Cerebellar nuclear complex (tissue), 1 donor: ENCODE results near the gene HSPA5.
"Not testable (repeated sequence)": the region's sequence is repeated elsewhere in the genome, so short reads cannot be mapped to it uniquely, and the experiment has no call there.

Experiments used
- DNase-seq, 2 experiments: peaks; one replicate each; lab custom pipeline; 2025; lab: John Stamatoyannopoulos, UW

HSPA5 gene

GRCh38 chr9:125241863-125242739 lies 958 bp upstream of the HSPA5 start:
- DNase-seq = no peak

- DNase-seq = no peak
Observed at GRCh38 chr9:125240649-125240999, 519 bp downstream of the HSPA5 start.

- DNase-seq = no peak
Observed at GRCh38 chr9:125239631-125240597, 1.2 kb downstream of the HSPA5 start.

DNA sequence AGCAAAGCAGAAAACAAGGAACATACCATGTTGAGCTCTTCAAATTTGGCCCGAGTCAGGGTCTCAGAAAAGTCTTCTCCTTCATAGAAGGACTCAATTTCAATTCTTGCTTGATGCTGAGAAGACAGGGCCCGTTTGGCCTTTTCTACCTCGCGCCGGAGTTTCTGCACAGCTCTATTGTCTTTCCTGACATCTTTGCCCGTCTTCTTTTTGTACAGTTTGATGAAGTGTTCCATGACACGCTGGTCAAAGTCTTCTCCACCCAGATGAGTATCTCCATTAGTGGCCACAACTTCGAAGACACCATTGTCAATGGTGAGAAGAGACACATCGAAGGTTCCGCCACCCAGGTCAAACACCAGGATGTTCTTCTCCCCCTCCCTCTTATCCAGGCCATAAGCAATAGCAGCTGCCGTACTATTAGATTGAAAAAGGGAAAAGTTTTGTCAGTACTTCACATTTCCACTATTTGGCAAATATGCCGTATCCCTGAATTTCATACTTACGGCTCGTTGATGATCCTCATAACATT lies 2.2 kb downstream of the HSPA5 start:
- DNase-seq = no peak

- no peak for DNase-seq
Observed at GRCh38 chr9:125238127-125238914, 2.8 kb downstream of the HSPA5 start.

- not testable (repeated sequence) for DNase-seq
Observed at GRCh38 chr9:125236520-125237159, 4.5 kb downstream of the HSPA5 start.

- DNase-seq = no peak
Observed at GRCh38 chr9:125235804-125236519, 5.2 kb downstream of the HSPA5 start.

DNA sequence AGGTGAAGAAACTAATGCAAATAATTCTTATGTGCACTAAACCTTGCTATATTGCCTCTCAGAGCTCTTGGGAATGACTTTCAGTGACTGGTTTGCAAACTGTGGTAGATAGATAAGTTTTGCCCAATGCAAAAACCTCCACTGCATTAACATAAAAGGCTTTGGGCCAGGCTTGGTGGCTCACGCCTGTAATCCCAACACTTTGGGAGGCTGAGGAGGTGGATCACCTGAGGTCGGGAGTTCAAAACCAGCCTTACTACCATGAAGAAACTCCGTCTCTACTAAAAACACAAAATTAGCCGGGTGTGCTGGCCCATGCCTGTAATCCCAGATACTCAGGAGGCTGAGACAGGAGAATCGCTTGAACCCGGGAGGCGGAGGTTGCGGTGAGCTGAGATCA lies 7.0 kb downstream of the HSPA5 start:
- DNase-seq = not testable (repeated sequence)

DNA sequence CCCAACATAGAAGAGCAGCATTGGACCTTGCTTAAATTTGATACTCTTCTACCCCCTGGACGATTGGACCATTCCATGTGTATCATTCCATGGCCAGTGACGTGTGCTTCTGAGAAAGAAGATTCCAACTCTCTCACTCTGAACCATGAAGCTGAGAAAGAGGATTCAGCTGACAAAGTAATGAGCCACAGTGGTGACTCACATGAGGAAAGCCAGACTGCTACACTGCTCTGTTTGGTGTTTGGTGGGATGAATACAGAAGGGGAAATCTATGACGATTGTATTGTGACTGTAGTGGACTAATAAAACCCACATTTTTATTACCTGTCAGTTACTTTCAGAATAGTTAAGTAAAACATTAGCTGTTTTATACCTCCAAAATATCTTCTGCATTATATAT lies 7.5 kb downstream of the HSPA5 start:
- DNase-seq = no peak

- no peak for DNase-seq
Observed at GRCh38 chr9:125227761-125228160, 13.4 kb downstream of the HSPA5 start.

DNA sequence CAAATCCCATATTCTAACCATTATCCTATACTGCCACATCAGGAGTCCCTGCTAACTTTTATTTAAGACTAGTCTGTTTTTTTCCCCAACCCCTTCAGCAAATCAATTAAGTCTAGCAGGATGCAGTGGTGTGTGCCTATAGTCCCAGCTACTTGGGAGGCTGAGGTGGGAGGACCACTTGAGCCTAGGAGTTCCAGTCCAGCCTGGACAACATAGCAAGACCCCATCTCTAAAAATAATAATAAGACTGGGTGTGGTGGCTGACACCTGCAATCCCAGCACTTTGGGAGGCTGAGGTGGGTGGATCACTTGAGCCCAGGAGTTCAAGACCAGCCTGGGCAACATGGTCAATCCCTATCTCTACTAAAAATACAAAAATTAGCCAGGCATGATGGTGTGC lies 16.3 kb downstream of the HSPA5 start:
- not testable (repeated sequence) for DNase-seq

DNA sequence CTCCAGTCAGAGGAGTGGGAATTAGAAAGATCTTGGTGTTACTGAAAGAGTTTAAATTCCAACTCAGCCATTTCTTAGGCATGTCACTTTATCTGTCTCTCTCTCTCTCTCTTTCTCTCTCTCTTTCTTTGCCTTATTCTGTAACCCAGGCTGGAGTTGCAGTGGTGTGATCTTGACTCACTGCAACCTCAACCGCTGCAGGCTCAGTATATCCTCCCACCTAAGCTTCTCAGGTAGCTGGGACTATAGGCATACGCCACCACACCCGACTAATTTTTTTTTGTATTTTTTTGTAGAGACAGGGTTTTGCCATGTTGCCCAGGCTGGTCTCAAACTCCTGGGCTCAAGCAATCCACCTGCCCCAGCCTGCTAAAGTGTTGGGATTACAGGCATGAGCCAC lies 22.5 kb downstream of the HSPA5 start:
- no peak for DNase-seq

DNA sequence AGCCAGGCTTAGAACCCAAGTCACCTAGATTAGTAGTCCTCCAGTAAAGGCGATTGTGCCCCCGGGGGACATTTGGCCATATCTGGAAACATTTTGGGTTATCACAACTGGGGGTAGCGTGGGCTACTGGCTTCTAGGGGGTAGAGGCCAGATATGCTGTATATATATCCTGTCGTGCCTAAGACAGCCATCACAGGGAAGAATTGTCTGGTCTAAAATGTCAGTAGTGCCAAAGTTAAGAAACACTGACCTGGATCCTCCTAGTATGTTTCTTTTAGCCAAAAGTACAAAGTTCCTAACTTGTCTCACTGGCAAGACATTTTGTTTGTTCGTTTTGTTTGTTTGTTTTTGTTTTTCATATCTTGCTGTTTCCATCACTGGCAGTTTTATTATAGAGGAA lies 27.0 kb downstream of the HSPA5 start:
- no peak for DNase-seq

DNA sequence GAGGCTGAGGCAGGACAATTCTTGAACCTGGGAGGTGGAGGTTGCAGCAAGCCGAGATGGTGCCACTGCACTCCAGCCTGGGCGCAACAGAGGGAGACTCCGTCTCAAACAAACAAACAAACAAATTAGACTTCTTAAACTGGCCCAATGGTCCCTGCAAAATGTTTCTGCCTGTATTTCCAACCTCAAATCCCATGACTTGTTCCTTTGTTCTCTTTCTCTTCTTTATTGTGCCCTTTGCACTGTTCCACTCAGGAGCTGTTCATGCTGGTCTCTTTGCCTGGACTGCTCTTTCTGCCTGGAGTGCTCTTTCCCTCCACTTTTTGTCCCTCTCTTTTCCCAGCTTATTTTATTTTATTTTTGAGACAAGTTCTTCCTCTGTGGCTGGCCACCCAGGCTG lies 36.7 kb downstream of the HSPA5 start:
- no peak for DNase-seq

DNA sequence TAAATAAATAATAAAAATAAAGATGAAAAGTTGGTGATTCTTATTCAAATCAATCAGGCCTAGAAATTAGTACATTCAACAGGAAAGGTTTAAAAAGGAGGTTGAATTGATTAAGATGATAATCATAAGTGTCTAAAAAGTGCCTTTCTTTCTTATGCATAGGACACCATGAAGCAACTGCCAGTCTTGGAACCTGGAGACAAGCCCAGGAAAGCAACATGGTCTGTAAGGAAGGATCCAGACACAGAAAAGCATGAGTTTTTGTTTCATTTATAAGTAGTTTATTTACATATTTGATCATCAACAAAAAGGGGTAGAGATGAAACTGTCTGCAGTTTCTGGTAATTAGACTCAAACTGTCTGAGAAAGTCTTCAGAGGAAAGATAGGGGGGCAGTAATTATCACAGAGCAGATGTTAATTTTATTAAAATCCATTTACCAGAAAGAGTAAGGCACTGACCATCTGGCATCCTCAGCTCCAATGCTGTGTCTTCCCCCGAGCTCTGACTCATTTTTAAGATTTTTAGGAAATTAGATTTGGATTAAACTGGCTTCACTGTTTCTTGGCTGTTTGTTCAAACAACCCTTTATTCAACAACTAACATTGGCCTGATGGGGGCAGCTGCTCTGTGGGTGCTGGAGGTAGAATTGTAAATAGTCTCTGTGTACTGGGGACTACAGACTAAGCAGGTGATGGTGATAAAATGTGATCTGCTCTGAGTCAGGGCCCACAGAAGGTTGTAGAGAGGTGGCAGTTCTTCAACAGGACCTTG lies 38.1 kb downstream of the HSPA5 start:
- no peak for DNase-seq

- peak; percentile 24 to 66 for DNase-seq
Observed at GRCh38 chr9:125200216-125201047, 40.7 kb downstream of the HSPA5 start, which contains the start of gene RABEPK. Gene RABEPK, plus strand, starts transcription at chr9:125200542. Its CDS starts 2,472 bp downstream, at chr9:125203014.

- not testable (repeated sequence) for DNase-seq
Observed at GRCh38 chr9:125195591-125195990, 45.6 kb downstream of the HSPA5 start.

- not testable (repeated sequence) for DNase-seq
Observed at GRCh38 chr9:125194466-125194865, 46.7 kb downstream of the HSPA5 start.

DNA sequence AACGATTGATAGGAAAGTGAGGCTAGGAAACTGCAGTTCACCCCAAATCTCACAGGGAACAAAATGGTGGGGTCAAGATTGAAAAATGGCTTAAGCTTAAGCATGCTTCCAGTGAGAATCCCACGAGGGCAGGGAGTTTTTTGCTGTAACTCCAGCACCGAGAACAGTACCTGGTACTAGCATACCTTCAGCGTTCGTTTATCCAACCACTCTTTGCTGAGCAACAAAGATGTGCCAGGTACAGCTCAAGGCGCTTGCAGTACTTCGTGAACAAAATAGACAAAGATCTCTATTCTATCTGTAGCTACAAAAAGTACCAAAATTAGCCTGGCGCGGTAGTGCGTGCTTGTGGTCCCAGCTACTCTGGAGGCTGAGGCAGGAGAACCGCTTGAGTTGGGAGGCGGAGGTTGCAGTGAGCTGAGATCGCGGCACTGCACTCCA lies 50.8 kb downstream of the HSPA5 start:
- no peak for DNase-seq
